Colonic mucosa (tissue), 4 donors: ENCODE data around the gene LGALS3BP. TPM values are rescaled to one million over a fixed set of nuclear protein-coding genes. Genes with fewer than 3 reads are reported as not detected.

ENCODE experiments used
- DNase-seq: peaks from one replicate; pipeline ENCODE4 v3.0.0-alpha.2; 2020
- H3K27ac ChIP-seq: fragments of 200-600 bp; one replicate; pipeline ENCODE4 v1.8.0; 2021
- H3K27me3 ChIP-seq: fragments of 200-600 bp; one replicate; pipeline ENCODE4 v1.8.0; 2021
- H3K36me3 ChIP-seq: fragments of 200-600 bp; one replicate; pipeline ENCODE4 v1.8.0; 2021
- H3K4me1 ChIP-seq: fragments of 200-600 bp; one replicate; pipeline ENCODE4 v1.8.0; 2021; ENCODE audit warnings: mild to moderate bottlenecking
- H3K4me3 ChIP-seq: fragments of 200-600 bp; one replicate; pipeline ENCODE4 v1.8.0; 2021
- H3K9ac ChIP-seq, 2 donors: one replicate each; pipeline ENCODE4 v1.7.0; 2013; ENCODE audit warnings: control low read depth in 2 of 2, low read depth in 2 of 2, low read length in 2 of 2
- H3K9me3 ChIP-seq: fragments of 200-600 bp; one replicate; pipeline ENCODE4 v1.8.0; 2021
- CTCF ChIP-seq: fragments of 200-600 bp; IDR thresholded peaks from one replicate; pipeline ENCODE4 v1.8.0; 2022; ENCODE audit warnings: antibody characterized with exemption, mild to moderate bottlenecking
- intact Hi-C: fragments of 100-400 bp; cut with DNase I; formaldehyde crosslinking; loops from one replicate; pipeline ENCODE4 v1.14.1; 2022
- total RNA-seq, 2 donors: library from RNA; stranded (reverse); fragmentation: NEBNext Ultra II Directional in 1 of 2; extraction: Animal tissue kit (Norgen Biotek cat#: 25700) in 1 of 2; gene quantifications; one replicate each; pipeline ENCODE4 v1.2.1, GENCODE V29; 2021
- donor health status: healthy.
- donor health status: DM: no; HTN: no; CAD: no.
- donor health status: DM: no; HTN: no; CAD: no.

LGALS3BP gene
- total RNA-seq, 2 donors from 2014 or later, result 635 to 674 TPM

GRCh38 chr17:78940708-78941107 is 39.0 kb downstream of the LGALS3BP start:
- intact Hi-C loops, result no loop called here
- no peaks in the 10 kb centered on the region for H3K36me3 ChIP-seq
- no peak overlapping the region for H3K4me3 ChIP-seq
- no peak for TF ChIP-seq CTCF
- no peak overlapping the region for H3K27ac ChIP-seq
- peak overlapping the region in 1 of 2 donors; percentile 24 for H3K9ac ChIP-seq
- H3K9me3 ChIP-seq, result no peaks in the 10 kb centered on the region
- no peaks in the 10 kb centered on the region for H3K27me3 ChIP-seq
- H3K4me1 ChIP-seq, result no peaks in the 10 kb centered on the region
- DNase-seq, result no peak

GRCh38 chr17:78940258-78940657 is 39.5 kb downstream of the LGALS3BP start:
- Histone ChIP-seq H3K27ac (no peak overlapping the region), H3K4me3 (no peak overlapping the region), H3K27me3 (no peaks in the 10 kb centered on the region), H3K9ac (no peak overlapping the region), H3K9me3 (no peaks in the 10 kb centered on the region), H3K4me1 (no peaks in the 10 kb centered on the region), H3K36me3 (no peaks in the 10 kb centered on the region)
- TF ChIP-seq CTCF, result no peak
- DNase-seq, result no peak
- intact Hi-C loops, result no loop called here

- DNase-seq, result no peak
- Histone ChIP-seq H3K9ac (no peak overlapping the region), H3K9me3 (no peaks in the 10 kb centered on the region), H3K27ac (no peak overlapping the region), H3K4me3 (no peak overlapping the region), H3K4me1 (no peaks in the 10 kb centered on the region), H3K27me3 (no peaks in the 10 kb centered on the region), H3K36me3 (no peaks in the 10 kb centered on the region)
- TF ChIP-seq CTCF, result no peak
- intact Hi-C loops, result no loop called here
Observed at GRCh38 chr17:78939615-78940014, 40.1 kb downstream of the LGALS3BP start.

GRCh38 chr17:78937561-78937960 is 42.2 kb downstream of the LGALS3BP start:
- Histone ChIP-seq H3K4me1 (peaks cover 3% of the 10 kb centered on the region), H3K4me3 (no peak overlapping the region), H3K9me3 (no peaks in the 10 kb centered on the region), H3K27ac (no peak overlapping the region), H3K36me3 (no peaks in the 10 kb centered on the region), H3K9ac (no peak overlapping the region), H3K27me3 (no peaks in the 10 kb centered on the region)
- intact Hi-C loops, result no loop called here
- DNase-seq, result no peak
- no peak for TF ChIP-seq CTCF

- intact Hi-C loops, result no loop called here
Observed at GRCh38 chr17:78935419-78936323, 44.1 kb downstream of the LGALS3BP start.

More at GRCh38 chr17:78935419-78936323, 44.1 kb downstream of the LGALS3BP start:
- H3K9me3 ChIP-seq, result no peaks in the 10 kb centered on the region
- no peak for TF ChIP-seq CTCF
- H3K27ac ChIP-seq, result peak overlapping the region; percentile 72
- H3K27me3 ChIP-seq, result no peaks in the 10 kb centered on the region
- H3K9ac ChIP-seq, result no peak overlapping the region
- peak; percentile 55 for DNase-seq
- no peak overlapping the region for H3K4me3 ChIP-seq
- H3K4me1 ChIP-seq, result peaks cover 3% of the 10 kb centered on the region
- H3K36me3 ChIP-seq, result no peaks in the 10 kb centered on the region
